Trophoblast cell (in vitro differentiated cells and primary cell): ENCODE results near the gene IER3.

ENCODE experiments used
- DNase-seq, 2 donors: peaks; one replicate each; pipeline ENCODE4 v3.0.0-alpha.2; 2016
- H2AFZ ChIP-seq: 2 replicates; pipeline ENCODE4 v1.6.1; 2013; ENCODE audit warnings: low read length, moderate library complexity, mild to moderate bottlenecking; ENCODE audit not compliant: insufficient read depth, poor library complexity
- H2AK5ac ChIP-seq: 2 replicates; pipeline ENCODE4 v1.6.1; 2013; ENCODE audit warnings: mild to moderate bottlenecking, low read length
- H2BK120ac ChIP-seq: 2 replicates; pipeline ENCODE4 v1.6.1; 2013; ENCODE audit warnings: low read length, mild to moderate bottlenecking, moderate library complexity; ENCODE audit not compliant: insufficient read depth, poor library complexity
- H2BK12ac ChIP-seq: 2 replicates; pipeline ENCODE4 v1.6.1; 2013; ENCODE audit warnings: mild to moderate bottlenecking, low read length, moderate library complexity
- H2BK5ac ChIP-seq: 2 replicates; pipeline ENCODE4 v1.6.1; 2013; ENCODE audit warnings: low read length, low read depth, moderate library complexity, mild to moderate bottlenecking; ENCODE audit not compliant: poor library complexity
- H3K14ac ChIP-seq: 2 replicates; pipeline ENCODE4 v1.6.1; 2013; ENCODE audit warnings: mild to moderate bottlenecking, low read length
- H3K18ac ChIP-seq: 2 replicates; pipeline ENCODE4 v1.6.1; 2013; ENCODE audit warnings: mild to moderate bottlenecking, low read length
- H3K23ac ChIP-seq: 2 replicates; pipeline ENCODE4 v1.6.1; 2013; ENCODE audit warnings: low read length
- H3K27ac ChIP-seq: 2 replicates; pipeline ENCODE4 v1.5.1; 2013; ENCODE audit warnings: low read depth, mild to moderate bottlenecking, inconsistent platforms, low read length, moderate library complexity
- H3K27me3 ChIP-seq: 2 replicates; pipeline ENCODE4 v1.6.1; 2013; ENCODE audit warnings: inconsistent platforms, mild to moderate bottlenecking, low read length, moderate library complexity; ENCODE audit not compliant: insufficient read depth
- H3K36me3 ChIP-seq, 2 experiments: 1 replicate in 1 of 2; 2 replicates in 1 of 2; pipeline ENCODE4 v1.6.1; 2013; ENCODE audit warnings: low read length in 2 of 2, mild to moderate bottlenecking in 2 of 2, moderate library complexity in 1 of 2; ENCODE audit not compliant: insufficient read depth in 2 of 2, control insufficient read depth in 1 of 2
- H3K4ac ChIP-seq: 2 replicates; pipeline ENCODE4 v1.6.1; 2013; ENCODE audit warnings: low read depth, mild to moderate bottlenecking, low read length, moderate library complexity
- H3K4me1 ChIP-seq, 2 experiments: 1 replicate in 1 of 2; 2 replicates in 1 of 2; pipeline ENCODE4 v1.6.1; 2013; ENCODE audit warnings: low read length in 2 of 2, mild to moderate bottlenecking in 2 of 2, moderate library complexity in 1 of 2; ENCODE audit not compliant: insufficient read depth in 2 of 2, control insufficient read depth in 1 of 2
- H3K4me2 ChIP-seq: 2 replicates; pipeline ENCODE4 v1.6.1; 2013; ENCODE audit warnings: inconsistent platforms, mild to moderate bottlenecking, low read length, moderate library complexity
- H3K4me3 ChIP-seq: 2 replicates; pipeline ENCODE4 v1.5.1; 2013; ENCODE audit warnings: mild to moderate bottlenecking, low read depth, low read length, inconsistent platforms
- H3K79me1 ChIP-seq: one replicate; pipeline ENCODE4 v1.6.1; 2013; ENCODE audit warnings: low read length
- H3K79me2 ChIP-seq: 2 replicates; pipeline ENCODE4 v1.6.1; 2013; ENCODE audit warnings: low read length, mild to moderate bottlenecking; ENCODE audit not compliant: control insufficient read depth, insufficient read depth, poor library complexity
- H3K9ac ChIP-seq: 2 replicates; pipeline ENCODE4 v1.6.1; 2013; ENCODE audit warnings: mild to moderate bottlenecking, low read length
- H3K9me3 ChIP-seq: 2 replicates; pipeline ENCODE4 v1.6.1; 2013; ENCODE audit warnings: low read depth, mild to moderate bottlenecking, control low read depth, inconsistent platforms, low read length; ENCODE audit not compliant: insufficient read depth
- H4K12ac ChIP-seq: 2 replicates; pipeline ENCODE4 v1.6.1; 2013; ENCODE audit warnings: low read depth, mild to moderate bottlenecking, low read length, moderate library complexity
- H4K8ac ChIP-seq: 2 replicates; pipeline ENCODE4 v1.6.1; 2013; ENCODE audit warnings: low read depth, mild to moderate bottlenecking, low read length, moderate library complexity
- H4K91ac ChIP-seq: one replicate; pipeline ENCODE4 v1.6.1; 2013; ENCODE audit warnings: low read depth, mild to moderate bottlenecking, low read length, moderate library complexity
- WGBS: extraction: QIAGEN DNeasy Blood & Tissue Kit; methylation state at CpG from one replicate; pipeline ENCODE4 v1.1.7; 2013; ENCODE audit warnings: missing lambda C conversion rate; ENCODE audit not compliant: insufficient read length, insufficient coverage; ENCODE audit errors: extremely low coverage; 5-methylcytosine and 5-hydroxymethylcytosine counted together

IER3 gene

GRCh38 chr6:30738532-30738931, 5.8 kb downstream of the IER3 start:
- Histone ChIP-seq H4K12ac (no peak overlapping the region), H3K79me1 (peaks cover 21% of the 10 kb centered on the region), H4K91ac (no peak overlapping the region), H2BK5ac (no peak overlapping the region), H3K4me1 (peaks cover 8 to 13% of the 10 kb centered on the region in 2 experiments), H3K27ac (no peak overlapping the region), H4K8ac (no peak overlapping the region), H3K18ac (no peak overlapping the region), H3K36me3 (peaks cover 40% of the 10 kb centered on the region in 2 experiments), H2AK5ac (no peak overlapping the region), H3K9ac (no peak overlapping the region), H3K4me3 (no peak overlapping the region), H3K27me3 (no peaks in the 10 kb centered on the region), H3K4ac (no peak overlapping the region), H2AFZ (no peak overlapping the region), H3K79me2 (peaks cover 13% of the 10 kb centered on the region), H3K23ac (no peak overlapping the region), H2BK120ac (no peak overlapping the region), H2BK12ac (no peak overlapping the region), H3K4me2 (no peak overlapping the region), H3K9me3 (no peaks in the 10 kb centered on the region), H3K14ac (no peak overlapping the region)
- no peak for DNase-seq
- no CpG with 5 or more reads among the region's 6 CpGs for WGBS

- Histone ChIP-seq H4K8ac (no peak overlapping the region), H3K4me1 (peaks cover 3 to 5% of the 10 kb centered on the region in 2 experiments), H3K4me2 (no peak overlapping the region), H3K4ac (no peak overlapping the region), H3K23ac (no peak overlapping the region), H2AK5ac (no peak overlapping the region), H4K12ac (no peak overlapping the region), H3K18ac (no peak overlapping the region), H3K79me2 (no peaks in the 10 kb centered on the region), H3K36me3 (peaks cover 42 to 43% of the 10 kb centered on the region in 2 experiments), H2BK5ac (no peak overlapping the region), H3K79me1 (peaks cover 3% of the 10 kb centered on the region), H2AFZ (no peak overlapping the region), H3K9ac (no peak overlapping the region), H3K27ac (no peak overlapping the region), H4K91ac (no peak overlapping the region), H3K27me3 (no peaks in the 10 kb centered on the region), H3K9me3 (no peaks in the 10 kb centered on the region), H2BK120ac (no peak overlapping the region), H2BK12ac (no peak overlapping the region), H3K4me3 (no peak overlapping the region), H3K14ac (no peak overlapping the region)
- DNase-seq = no peak
- WGBS = no CpG with 5 or more reads among the region's 8 CpGs
Observed at GRCh38 chr6:30735668-30736314, 8.6 kb downstream of the IER3 start.

- Histone ChIP-seq H2BK12ac (no peak overlapping the region), H3K27me3 (no peaks in the 10 kb centered on the region), H3K9me3 (no peaks in the 10 kb centered on the region), H3K9ac (no peak overlapping the region), H2BK5ac (no peak overlapping the region), H3K27ac (no peak overlapping the region), H3K79me2 (no peaks in the 10 kb centered on the region), H2AFZ (no peak overlapping the region), H3K4me1 (peaks cover 3 to 5% of the 10 kb centered on the region in 2 experiments), H4K91ac (no peak overlapping the region), H3K14ac (no peak overlapping the region), H3K79me1 (peaks cover 3% of the 10 kb centered on the region), H3K23ac (no peak overlapping the region), H2BK120ac (no peak overlapping the region), H3K4ac (no peak overlapping the region), H3K18ac (no peak overlapping the region), H2AK5ac (no peak overlapping the region), H3K4me2 (no peak overlapping the region), H4K12ac (no peak overlapping the region), H3K36me3 (peaks cover 45 to 46% of the 10 kb centered on the region in 2 experiments), H4K8ac (no peak overlapping the region), H3K4me3 (no peak overlapping the region)
- no CpG with 5 or more reads among the region's 12 CpGs for WGBS
- no peak for DNase-seq
Observed at GRCh38 chr6:30732237-30732943, 12.0 kb downstream of the IER3 start.

- no peaks in the 10 kb centered on the region for H3K79me1 ChIP-seq
- no peak overlapping the region for H3K23ac ChIP-seq
- no peak overlapping the region for H3K9ac ChIP-seq
- no peak overlapping the region for H4K8ac ChIP-seq
- H3K27ac ChIP-seq = no peak overlapping the region
- no peak overlapping the region for H3K18ac ChIP-seq
- H3K36me3 ChIP-seq = peaks cover 38 to 39% of the 10 kb centered on the region in 2 experiments
- H3K14ac ChIP-seq = no peak overlapping the region
- H2BK120ac ChIP-seq = no peak overlapping the region
- H3K9me3 ChIP-seq = no peaks in the 10 kb centered on the region
- peak; percentile 86 to 87 for DNase-seq
- no CpG with 5 or more reads among the region's 30 CpGs for whole genome bisulfite sequencing
- H3K4me1 ChIP-seq = no peaks in the 10 kb centered on the region
- no peak overlapping the region for H3K4ac ChIP-seq
- H2AFZ ChIP-seq = no peak overlapping the region
- H3K79me2 ChIP-seq = no peaks in the 10 kb centered on the region
- no peak overlapping the region for H3K4me3 ChIP-seq
- no peak overlapping the region for H2BK5ac ChIP-seq
- no peak overlapping the region for H3K4me2 ChIP-seq
- H3K27me3 ChIP-seq = no peaks in the 10 kb centered on the region
- no peak overlapping the region for H4K12ac ChIP-seq
- no peak overlapping the region for H2AK5ac ChIP-seq
- H2BK12ac ChIP-seq = no peak overlapping the region
- no peak overlapping the region for H4K91ac ChIP-seq
Observed at GRCh38 chr6:30730601-30731435, 13.5 kb downstream of the IER3 start.
